WTC11 (cell line): ENCODE results near the gene HAPSTR1. TPM values are rescaled to one million over a fixed set of nuclear protein-coding genes. Genes with fewer than 3 reads are reported as not detected.

Experiments used
- ATAC-seq: fragments of 200-7000 bp; cut with Tn5 transposase; 2 replicates; pipeline ENCODE4 v1.10.0; 2021; ENCODE audit warnings: mild to moderate bottlenecking, moderate library complexity
- CTCF ChIA-PET: fragments of 300-600 bp; sonication (Branson Sonifier 250); formaldehyde crosslinking; loops from one replicate; lab custom pipeline; 2021; ENCODE audit warnings: antibody characterized with exemption; lab: Charles Lee
- POLR2A ChIA-PET: fragments of 350-600 bp; sonication (Branson Sonifier 250); formaldehyde crosslinking; loops from one replicate; lab custom pipeline; 2021; ENCODE audit warnings: antibody characterized with exemption; lab: Charles Lee
- DNase-seq: peaks from one replicate; pipeline ENCODE4 v3.0.0; 2021; ENCODE audit warnings: low spot score
- H3K27ac Mint-ChIP-seq: 2 replicates; pipeline ENCODE4 v1.8.0; 2021; ENCODE audit warnings: mixed read lengths
- H3K27me3 Mint-ChIP-seq: 2 replicates; pipeline ENCODE4 v1.8.0; 2021; ENCODE audit warnings: low read depth, mild to moderate bottlenecking, moderate library complexity, mixed read lengths
- H3K36me3 Mint-ChIP-seq: 2 replicates; pipeline ENCODE4 v1.8.0; 2021; ENCODE audit warnings: mixed read lengths
- H3K4me1 Mint-ChIP-seq: 2 replicates; pipeline ENCODE4 v1.8.0; 2022; ENCODE audit warnings: mixed read lengths
- H3K4me3 Mint-ChIP-seq: 2 replicates; pipeline ENCODE4 v1.8.0; 2021; ENCODE audit warnings: mild to moderate bottlenecking, moderate library complexity, mixed read lengths
- H3K9me3 Mint-ChIP-seq: 2 replicates; pipeline ENCODE4 v1.8.0; 2021; ENCODE audit warnings: mixed read lengths
- CBFB ChIP-seq: sonication (generic); formaldehyde crosslinking; IDR thresholded peaks from 2 replicates; pipeline ENCODE4 v1.8.1; 2022; ENCODE audit warnings: mild to moderate bottlenecking, low read depth, missing genetic modification reagents
- JAZF1 ChIP-seq: fragments of 250-450 bp; sonication (Bioruptor Pico); IDR thresholded peaks from 2 replicates; pipeline ENCODE4 v1.9.0; 2021; ENCODE audit warnings: moderate library complexity, mild to moderate bottlenecking, inconsistent platforms
- KAT7 ChIP-seq: sonication (generic); formaldehyde crosslinking; IDR thresholded peaks from 2 replicates; pipeline ENCODE4 v1.8.1; 2023; ENCODE audit warnings: missing genetic modification reagents, mild to moderate bottlenecking, borderline replicate concordance
- NFATC4 ChIP-seq: fragments of 250-450 bp; sonication (Bioruptor Pico); IDR thresholded peaks from 2 replicates; pipeline ENCODE4 v1.9.0; 2021; ENCODE audit warnings: mild to moderate bottlenecking
- OVOL2 ChIP-seq: fragments of 250-450 bp; sonication (Bioruptor Pico); IDR thresholded peaks from 2 replicates; pipeline ENCODE4 v1.9.0; 2021; ENCODE audit warnings: mild to moderate bottlenecking, borderline replicate concordance
- SMAD3 ChIP-seq: sonication (generic); formaldehyde crosslinking; IDR thresholded peaks from 2 replicates; pipeline ENCODE4 v1.8.0; 2022; ENCODE audit warnings: missing genetic modification reagents, mild to moderate bottlenecking, borderline replicate concordance
- SOX15 ChIP-seq: fragments of 250-450 bp; sonication (Bioruptor Pico); IDR thresholded peaks from 2 replicates; pipeline ENCODE4 v1.9.0; 2021; ENCODE audit warnings: mild to moderate bottlenecking
- ZNF232 ChIP-seq: sonication (generic); formaldehyde crosslinking; IDR thresholded peaks from 2 replicates; pipeline ENCODE4 v1.8.0; 2022; ENCODE audit warnings: mild to moderate bottlenecking, missing genetic modification reagents
- ZNF396 ChIP-seq: fragments of 250-450 bp; sonication (Bioruptor Pico); IDR thresholded peaks from 2 replicates; pipeline ENCODE4 v1.8.0; 2021; ENCODE audit warnings: mild to moderate bottlenecking, moderate library complexity, borderline replicate concordance
- ZNF423 ChIP-seq: fragments of 250-450 bp; sonication (Bioruptor Pico); IDR thresholded peaks from 2 replicates; pipeline ENCODE4 v2.1.2; 2022; ENCODE audit warnings: mild to moderate bottlenecking, moderate library complexity
- total RNA-seq: library from RNA; stranded (reverse); gene quantifications from 3 replicates; pipeline ENCODE4 v1.2.3, GENCODE V29; 2021
- TF ChIP-seq, protein P1 (sequence below): fragments of 250-450 bp; sonication (Bioruptor Pico); IDR thresholded peaks from 2 replicates; pipeline ENCODE4 v1.9.0; 2021; ENCODE audit warnings: mild to moderate bottlenecking
- TF ChIP-seq, protein P2 (sequence below): sonication (generic); formaldehyde crosslinking; IDR thresholded peaks from 2 replicates; pipeline ENCODE4 v1.8.1; 2023; ENCODE audit warnings: mild to moderate bottlenecking, missing genetic modification reagents, moderate library complexity
- TF ChIP-seq, protein P3 (sequence below): sonication (generic); formaldehyde crosslinking; IDR thresholded peaks from 2 replicates; pipeline ENCODE4 v1.8.1; 2022; ENCODE audit warnings: low read depth, mild to moderate bottlenecking, moderate library complexity, missing genetic modification reagents, borderline replicate concordance
- TF ChIP-seq, protein P4 (sequence below): sonication (generic); formaldehyde crosslinking; conservative IDR thresholded peaks from 2 replicates; pipeline ENCODE4 v1.8.1; 2022; ENCODE audit warnings: mild to moderate bottlenecking, missing genetic modification reagents
- TF ChIP-seq, protein P5 (sequence below): sonication (generic); formaldehyde crosslinking; IDR thresholded peaks from 2 replicates; pipeline ENCODE4 v1.8.1; 2023; ENCODE audit warnings: mild to moderate bottlenecking, missing genetic modification reagents, moderate library complexity
- TF ChIP-seq, protein P6 (sequence below): sonication (generic); formaldehyde crosslinking; IDR thresholded peaks from 2 replicates; pipeline ENCODE4 v1.8.0; 2022; ENCODE audit warnings: mild to moderate bottlenecking, missing genetic modification reagents
- TF ChIP-seq, protein P7 (sequence below): fragments of 250-450 bp; sonication (Bioruptor Pico); IDR thresholded peaks from 2 replicates; pipeline ENCODE4 v1.9.0; 2021; ENCODE audit warnings: moderate library complexity, mild to moderate bottlenecking, inconsistent platforms, borderline replicate concordance
- TF ChIP-seq, protein P8 (sequence below): fragments of 250-450 bp; sonication (Bioruptor Pico); IDR thresholded peaks from 2 replicates; pipeline ENCODE4 v1.8.0; 2021; ENCODE audit warnings: mild to moderate bottlenecking
- TF ChIP-seq, protein P9 (sequence below): sonication (generic); formaldehyde crosslinking; IDR thresholded peaks from 2 replicates; pipeline ENCODE4 v1.8.1; 2022; ENCODE audit warnings: mild to moderate bottlenecking, moderate library complexity, missing genetic modification reagents

Gene HAPSTR1
- total RNA-seq, 1 experiment from 2014 or later, result 54.3 TPM

DNA sequence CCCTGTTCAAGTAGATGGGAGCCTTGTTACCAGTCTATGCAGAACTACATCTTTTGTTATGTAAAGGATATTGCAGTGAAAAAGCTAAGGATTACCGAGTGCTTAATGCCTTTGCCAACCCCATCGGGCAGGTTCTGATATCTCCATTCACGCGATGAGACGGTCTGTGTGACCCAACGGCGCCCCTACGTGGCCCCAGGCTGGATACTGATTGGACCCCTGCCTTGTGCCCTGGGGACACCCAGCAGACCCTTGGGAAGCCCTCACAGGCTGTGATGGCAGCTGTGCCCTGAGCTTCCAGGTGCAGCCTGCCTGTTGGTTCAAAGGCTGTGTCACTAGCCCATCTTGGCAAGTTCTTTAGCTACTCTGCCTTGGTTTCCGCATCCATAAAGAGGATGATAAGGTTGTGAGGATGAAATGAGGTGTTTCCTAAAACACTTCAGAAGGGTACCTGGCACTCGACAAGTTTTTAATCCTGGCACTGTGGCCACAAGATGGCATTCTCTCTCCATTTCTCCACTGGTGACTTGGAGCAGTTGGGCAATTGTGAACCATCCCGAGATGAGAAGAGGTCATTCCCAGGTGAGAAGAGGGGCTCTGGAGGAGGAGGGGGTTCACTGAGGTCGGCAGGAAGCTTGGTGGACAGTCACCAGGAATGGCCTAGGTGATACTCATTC, 33.6 kb downstream of the HAPSTR1 start:
- DNase-seq, result peak; percentile 42
- TF ChIP-seq, protein P1, sequence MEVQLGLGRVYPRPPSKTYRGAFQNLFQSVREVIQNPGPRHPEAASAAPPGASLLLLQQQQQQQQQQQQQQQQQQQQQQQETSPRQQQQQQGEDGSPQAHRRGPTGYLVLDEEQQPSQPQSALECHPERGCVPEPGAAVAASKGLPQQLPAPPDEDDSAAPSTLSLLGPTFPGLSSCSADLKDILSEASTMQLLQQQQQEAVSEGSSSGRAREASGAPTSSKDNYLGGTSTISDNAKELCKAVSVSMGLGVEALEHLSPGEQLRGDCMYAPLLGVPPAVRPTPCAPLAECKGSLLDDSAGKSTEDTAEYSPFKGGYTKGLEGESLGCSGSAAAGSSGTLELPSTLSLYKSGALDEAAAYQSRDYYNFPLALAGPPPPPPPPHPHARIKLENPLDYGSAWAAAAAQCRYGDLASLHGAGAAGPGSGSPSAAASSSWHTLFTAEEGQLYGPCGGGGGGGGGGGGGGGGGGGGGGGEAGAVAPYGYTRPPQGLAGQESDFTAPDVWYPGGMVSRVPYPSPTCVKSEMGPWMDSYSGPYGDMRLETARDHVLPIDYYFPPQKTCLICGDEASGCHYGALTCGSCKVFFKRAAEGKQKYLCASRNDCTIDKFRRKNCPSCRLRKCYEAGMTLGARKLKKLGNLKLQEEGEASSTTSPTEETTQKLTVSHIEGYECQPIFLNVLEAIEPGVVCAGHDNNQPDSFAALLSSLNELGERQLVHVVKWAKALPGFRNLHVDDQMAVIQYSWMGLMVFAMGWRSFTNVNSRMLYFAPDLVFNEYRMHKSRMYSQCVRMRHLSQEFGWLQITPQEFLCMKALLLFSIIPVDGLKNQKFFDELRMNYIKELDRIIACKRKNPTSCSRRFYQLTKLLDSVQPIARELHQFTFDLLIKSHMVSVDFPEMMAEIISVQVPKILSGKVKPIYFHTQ, result no peak
- TF ChIP-seq CBFB (no peak), SMAD3 (no peak), ZNF423 (CRISPR knock-in tag) (no peak), ZNF396 (CRISPR knock-in tag) (no peak), OVOL2 (CRISPR knock-in tag) (no peak), ZNF232 (CRISPR knock-in tag) (no peak), SOX15 (CRISPR knock-in tag) (no peak), JAZF1 (CRISPR knock-in tag) (no peak), KAT7 (CRISPR knock-in tag) (no peak), NFATC4 (CRISPR knock-in tag) (no peak)
- TF ChIP-seq, protein P2, sequence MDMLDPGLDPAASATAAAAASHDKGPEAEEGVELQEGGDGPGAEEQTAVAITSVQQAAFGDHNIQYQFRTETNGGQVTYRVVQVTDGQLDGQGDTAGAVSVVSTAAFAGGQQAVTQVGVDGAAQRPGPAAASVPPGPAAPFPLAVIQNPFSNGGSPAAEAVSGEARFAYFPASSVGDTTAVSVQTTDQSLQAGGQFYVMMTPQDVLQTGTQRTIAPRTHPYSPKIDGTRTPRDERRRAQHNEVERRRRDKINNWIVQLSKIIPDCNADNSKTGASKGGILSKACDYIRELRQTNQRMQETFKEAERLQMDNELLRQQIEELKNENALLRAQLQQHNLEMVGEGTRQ, result no peak
- TF ChIP-seq, protein P3, sequence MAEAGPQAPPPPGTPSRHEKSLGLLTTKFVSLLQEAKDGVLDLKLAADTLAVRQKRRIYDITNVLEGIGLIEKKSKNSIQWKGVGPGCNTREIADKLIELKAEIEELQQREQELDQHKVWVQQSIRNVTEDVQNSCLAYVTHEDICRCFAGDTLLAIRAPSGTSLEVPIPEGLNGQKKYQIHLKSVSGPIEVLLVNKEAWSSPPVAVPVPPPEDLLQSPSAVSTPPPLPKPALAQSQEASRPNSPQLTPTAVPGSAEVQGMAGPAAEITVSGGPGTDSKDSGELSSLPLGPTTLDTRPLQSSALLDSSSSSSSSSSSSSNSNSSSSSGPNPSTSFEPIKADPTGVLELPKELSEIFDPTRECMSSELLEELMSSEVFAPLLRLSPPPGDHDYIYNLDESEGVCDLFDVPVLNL (CRISPR knock-in tag), result no peak
- TF ChIP-seq, protein P4, sequence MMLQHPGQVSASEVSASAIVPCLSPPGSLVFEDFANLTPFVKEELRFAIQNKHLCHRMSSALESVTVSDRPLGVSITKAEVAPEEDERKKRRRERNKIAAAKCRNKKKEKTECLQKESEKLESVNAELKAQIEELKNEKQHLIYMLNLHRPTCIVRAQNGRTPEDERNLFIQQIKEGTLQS (CRISPR knock-in tag), result no peak
- TF ChIP-seq, protein P5, sequence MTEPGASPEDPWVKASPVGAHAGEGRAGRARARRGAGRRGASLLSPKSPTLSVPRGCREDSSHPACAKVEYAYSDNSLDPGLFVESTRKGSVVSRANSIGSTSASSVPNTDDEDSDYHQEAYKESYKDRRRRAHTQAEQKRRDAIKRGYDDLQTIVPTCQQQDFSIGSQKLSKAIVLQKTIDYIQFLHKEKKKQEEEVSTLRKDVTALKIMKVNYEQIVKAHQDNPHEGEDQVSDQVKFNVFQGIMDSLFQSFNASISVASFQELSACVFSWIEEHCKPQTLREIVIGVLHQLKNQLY (CRISPR knock-in tag), result no peak
- TF ChIP-seq, protein P6, sequence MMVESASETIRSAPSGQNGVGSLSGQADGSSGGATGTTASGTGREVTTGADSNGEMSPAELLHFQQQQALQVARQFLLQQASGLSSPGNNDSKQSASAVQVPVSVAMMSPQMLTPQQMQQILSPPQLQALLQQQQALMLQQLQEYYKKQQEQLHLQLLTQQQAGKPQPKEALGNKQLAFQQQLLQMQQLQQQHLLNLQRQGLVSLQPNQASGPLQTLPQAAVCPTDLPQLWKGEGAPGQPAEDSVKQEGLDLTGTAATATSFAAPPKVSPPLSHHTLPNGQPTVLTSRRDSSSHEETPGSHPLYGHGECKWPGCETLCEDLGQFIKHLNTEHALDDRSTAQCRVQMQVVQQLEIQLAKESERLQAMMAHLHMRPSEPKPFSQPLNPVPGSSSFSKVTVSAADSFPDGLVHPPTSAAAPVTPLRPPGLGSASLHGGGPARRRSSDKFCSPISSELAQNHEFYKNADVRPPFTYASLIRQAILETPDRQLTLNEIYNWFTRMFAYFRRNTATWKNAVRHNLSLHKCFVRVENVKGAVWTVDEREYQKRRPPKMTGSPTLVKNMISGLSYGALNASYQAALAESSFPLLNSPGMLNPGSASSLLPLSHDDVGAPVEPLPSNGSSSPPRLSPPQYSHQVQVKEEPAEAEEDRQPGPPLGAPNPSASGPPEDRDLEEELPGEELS (CRISPR knock-in tag), result no peak
- TF ChIP-seq, protein P7, sequence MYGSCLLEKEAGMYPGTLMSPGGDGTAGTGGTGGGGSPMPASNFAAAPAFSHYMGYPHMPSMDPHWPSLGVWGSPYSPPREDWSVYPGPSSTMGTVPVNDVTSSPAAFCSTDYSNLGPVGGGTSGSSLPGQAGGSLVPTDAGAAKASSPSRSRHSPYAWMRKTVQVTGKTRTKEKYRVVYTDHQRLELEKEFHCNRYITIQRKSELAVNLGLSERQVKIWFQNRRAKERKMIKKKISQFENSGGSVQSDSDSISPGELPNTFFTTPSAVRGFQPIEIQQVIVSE, result no peak
- TF ChIP-seq, protein P8, sequence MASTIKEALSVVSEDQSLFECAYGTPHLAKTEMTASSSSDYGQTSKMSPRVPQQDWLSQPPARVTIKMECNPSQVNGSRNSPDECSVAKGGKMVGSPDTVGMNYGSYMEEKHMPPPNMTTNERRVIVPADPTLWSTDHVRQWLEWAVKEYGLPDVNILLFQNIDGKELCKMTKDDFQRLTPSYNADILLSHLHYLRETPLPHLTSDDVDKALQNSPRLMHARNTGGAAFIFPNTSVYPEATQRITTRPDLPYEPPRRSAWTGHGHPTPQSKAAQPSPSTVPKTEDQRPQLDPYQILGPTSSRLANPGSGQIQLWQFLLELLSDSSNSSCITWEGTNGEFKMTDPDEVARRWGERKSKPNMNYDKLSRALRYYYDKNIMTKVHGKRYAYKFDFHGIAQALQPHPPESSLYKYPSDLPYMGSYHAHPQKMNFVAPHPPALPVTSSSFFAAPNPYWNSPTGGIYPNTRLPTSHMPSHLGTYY (CRISPR knock-in tag), result no peak
- TF ChIP-seq, protein P9, sequence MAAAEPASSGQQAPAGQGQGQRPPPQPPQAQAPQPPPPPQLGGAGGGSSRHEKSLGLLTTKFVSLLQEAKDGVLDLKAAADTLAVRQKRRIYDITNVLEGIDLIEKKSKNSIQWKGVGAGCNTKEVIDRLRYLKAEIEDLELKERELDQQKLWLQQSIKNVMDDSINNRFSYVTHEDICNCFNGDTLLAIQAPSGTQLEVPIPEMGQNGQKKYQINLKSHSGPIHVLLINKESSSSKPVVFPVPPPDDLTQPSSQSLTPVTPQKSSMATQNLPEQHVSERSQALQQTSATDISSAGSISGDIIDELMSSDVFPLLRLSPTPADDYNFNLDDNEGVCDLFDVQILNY, result no peak
- ATAC-seq, result peak; percentile 71
- H3K27me3 Mint-ChIP-seq, result no peaks in the 10 kb centered on the region; the same call in 1 of the 2 replicates
- H3K4me1 Mint-ChIP-seq, result peaks cover 33% of the 10 kb centered on the region
- peaks cover 16% of the 10 kb centered on the region for H3K36me3 Mint-ChIP-seq
- no peak overlapping the region for H3K4me3 Mint-ChIP-seq
- ChIA-PET POLR2A (interaction anchor here (0.6 to 0.7 kb wide), 2 partner anchors 10 to 112 kb away, joined by 3 to 5 read pairs; no protein-coding TSS in a partner anchor), CTCF (interaction anchor here (0.7 to 5.6 kb wide), 6 partner anchors 10 to 376 kb away, joined by 3 to 34 read pairs (median 4); no protein-coding TSS in a partner anchor)
- no peak overlapping the region; the same call in 1 of the 2 replicates for H3K27ac Mint-ChIP-seq
- H3K9me3 Mint-ChIP-seq, result no peaks in the 10 kb centered on the region
